Measurements from ENCODE around the gene FERMT3.

Gene FERMT3

GRCh38 chr11:64249563-64250414, 43.3 kb downstream of the FERMT3 start:
- DNase-seq (ENCODE audit: low spot score) = no peak

- DNase-seq (ENCODE audit: low spot score) = no peak
Observed at GRCh38 chr11:64250415-64251015, 44.0 kb downstream of the FERMT3 start.

GRCh38 chr11:64251016-64251752, 44.7 kb downstream of the FERMT3 start, which contains the start of gene PLCB3:
Gene PLCB3 (plus strand): TSS chr11:64251530. CDS start chr11:64251650, 120 bp downstream.
- DNase-seq (ENCODE audit: low spot score) = peak; percentile 66

GRCh38 chr11:64251753-64252002, 45.2 kb downstream of the FERMT3 start:
- no peak for DNase-seq (ENCODE audit: low spot score)

GRCh38 chr11:64252003-64252872, 45.7 kb downstream of the FERMT3 start:
- DNase-seq (ENCODE audit: low spot score) = peak; percentile 63

GRCh38 chr11:64253043-64253442, 46.5 kb downstream of the FERMT3 start:
- no peak for DNase-seq (ENCODE audit: low spot score)

- peak; percentile 71 for DNase-seq (ENCODE audit: low spot score)
Observed at GRCh38 chr11:64253481-64253880, 47.0 kb downstream of the FERMT3 start.

- no peak for DNase-seq (ENCODE audit: low spot score)
Observed at GRCh38 chr11:64254326-64254725, 47.8 kb downstream of the FERMT3 start.

GRCh38 chr11:64255135-64256128, 48.9 kb downstream of the FERMT3 start:
- no peak for DNase-seq (ENCODE audit: low spot score)

- no peak for DNase-seq (ENCODE audit: low spot score)
Observed at GRCh38 chr11:64256300-64256699, 49.8 kb downstream of the FERMT3 start.

GRCh38 chr11:64258356-64258755, 51.8 kb downstream of the FERMT3 start:
- no peak for DNase-seq (ENCODE audit: low spot score)

- DNase-seq (ENCODE audit: low spot score) = no peak
Observed at GRCh38 chr11:64258946-64259532, 52.5 kb downstream of the FERMT3 start.

- DNase-seq (ENCODE audit: low spot score) = no peak
Observed at GRCh38 chr11:64259533-64260067, 53.1 kb downstream of the FERMT3 start.

GRCh38 chr11:64260147-64260708, 53.7 kb downstream of the FERMT3 start:
- DNase-seq (ENCODE audit: low spot score) = no peak

GRCh38 chr11:64261556-64262080, 55.1 kb downstream of the FERMT3 start:
- DNase-seq (ENCODE audit: low spot score) = no peak

- DNase-seq (ENCODE audit: low spot score) = no peak
Observed at GRCh38 chr11:64262271-64263002, 55.9 kb downstream of the FERMT3 start.

GRCh38 chr11:64263021-64263946, 56.8 kb downstream of the FERMT3 start:
- no peak for DNase-seq (ENCODE audit: low spot score)

GRCh38 chr11:64263947-64264317, 57.4 kb downstream of the FERMT3 start:
- DNase-seq (ENCODE audit: low spot score) = no peak

Data from hematopoietic multipotent progenitor cell treated with erythropoietin and hydrocortisone succinate and interleukin-3 and kit ligand, for 15 days (in vitro differentiated cells).